SK-N-SH treated with all-trans-retinoic acid at 6 μM for 48 hours (cell line): Measurements from ENCODE around the gene OR14I1.

Source experiments
- ATAC-seq: fragments of 200-7000 bp; cut with Tn5 transposase; 3 replicates; pipeline ENCODE4 v1.9.1; 2020; ENCODE audit warnings: mild to moderate bottlenecking, moderate library complexity
- ARNTL ChIP-seq: fragments of 450-650 bp; formaldehyde crosslinking; IDR thresholded peaks from 2 replicates; pipeline ENCODE4 v1.5.0; 2020; ENCODE audit warnings: low read depth, mild to moderate bottlenecking, moderate library complexity, borderline replicate concordance
- BACH2 ChIP-seq: fragments of 250-450 bp; sonication (Bioruptor Pico); IDR thresholded peaks from 2 replicates; pipeline ENCODE4 v1.9.0; 2021; ENCODE audit warnings: mild to moderate bottlenecking, borderline replicate concordance
- CSDC2 ChIP-seq: fragments of 250-450 bp; sonication (Bioruptor Pico); IDR thresholded peaks from 2 replicates; pipeline ENCODE4 v1.5.0; 2020; ENCODE audit warnings: mild to moderate bottlenecking, moderate library complexity
- ESRRG ChIP-seq: fragments of 250-450 bp; sonication (Bioruptor Pico); IDR thresholded peaks from 2 replicates; pipeline ENCODE4 v1.6.1; 2021; ENCODE audit warnings: mild to moderate bottlenecking
- GLIS3 ChIP-seq: fragments of 250-450 bp; sonication (Bioruptor Pico); IDR thresholded peaks from 2 replicates; pipeline ENCODE4 v1.5.0; 2020; ENCODE audit warnings: mild to moderate bottlenecking, moderate library complexity
- ISL1 ChIP-seq: fragments of 250-450 bp; sonication (Bioruptor Pico); IDR thresholded peaks from 2 replicates; pipeline ENCODE4 v2.1.2; 2022; ENCODE audit warnings: mild to moderate bottlenecking, moderate library complexity
- OSR1 ChIP-seq: fragments of 250-450 bp; sonication (Bioruptor Pico); IDR thresholded peaks from 2 replicates; pipeline ENCODE4 v1.8.0; 2022; ENCODE audit warnings: moderate library complexity, mild to moderate bottlenecking, inconsistent platforms
- PPARA ChIP-seq: fragments of 250-450 bp; sonication (Bioruptor Pico); IDR thresholded peaks from 2 replicates; pipeline ENCODE4 v1.5.0; 2020; ENCODE audit warnings: mild to moderate bottlenecking, borderline replicate concordance
- RARB ChIP-seq: fragments of 250-450 bp; sonication (Bioruptor Pico); IDR thresholded peaks from 2 replicates; pipeline ENCODE4 v1.8.0; 2021; ENCODE audit warnings: mild to moderate bottlenecking, moderate library complexity
- SNAI2 ChIP-seq: fragments of 250-450 bp; sonication (Bioruptor Pico); IDR thresholded peaks from 2 replicates; pipeline ENCODE4 v1.5.0; 2020; ENCODE audit warnings: mild to moderate bottlenecking, moderate library complexity
- TCF4 ChIP-seq: fragments of 250-450 bp; sonication (Bioruptor Pico); IDR thresholded peaks from 2 replicates; pipeline ENCODE4 v1.8.0; 2021; ENCODE audit warnings: mild to moderate bottlenecking, moderate library complexity, borderline replicate concordance
- TOX ChIP-seq: fragments of 250-450 bp; sonication (Bioruptor Pico); IDR thresholded peaks from 2 replicates; pipeline ENCODE4 v1.8.0; 2021; ENCODE audit warnings: mild to moderate bottlenecking, moderate library complexity, borderline replicate concordance
- ZC3H10 ChIP-seq: fragments of 250-450 bp; sonication (Bioruptor Pico); IDR thresholded peaks from 2 replicates; pipeline ENCODE4 v1.5.1; 2021; ENCODE audit warnings: mild to moderate bottlenecking, moderate library complexity
- ZFP3 ChIP-seq: fragments of 250-450 bp; sonication (Bioruptor Pico); IDR thresholded peaks from 2 replicates; pipeline ENCODE4 v1.5.0; 2020; ENCODE audit warnings: mild to moderate bottlenecking, moderate library complexity
- ZFP30 ChIP-seq: fragments of 450-650 bp; formaldehyde crosslinking; IDR thresholded peaks from 2 replicates; pipeline ENCODE4 v1.5.0; 2022; ENCODE audit warnings: mild to moderate bottlenecking, moderate library complexity
- ZNF565 ChIP-seq: fragments of 450-650 bp; formaldehyde crosslinking; conservative IDR thresholded peaks from 2 replicates; pipeline ENCODE4 v1.5.0; 2020; ENCODE audit warnings: low read depth, mild to moderate bottlenecking, moderate library complexity
- ZNF8 ChIP-seq: fragments of 450-650 bp; formaldehyde crosslinking; IDR thresholded peaks from 2 replicates; pipeline ENCODE4 v1.5.0; 2020; ENCODE audit warnings: mild to moderate bottlenecking, moderate library complexity
- TF ChIP-seq, protein P1 (sequence below): fragments of 250-450 bp; sonication (Bioruptor Pico); IDR thresholded peaks from 2 replicates; pipeline ENCODE4 v1.5.1; 2020; ENCODE audit warnings: low read depth, mild to moderate bottlenecking, moderate library complexity
- TF ChIP-seq, protein P2 (sequence below): fragments of 250-450 bp; sonication (Bioruptor Pico); IDR thresholded peaks from 2 replicates; pipeline ENCODE4 v1.8.0; 2020; ENCODE audit warnings: mild to moderate bottlenecking, moderate library complexity, borderline replicate concordance
- TF ChIP-seq, protein P3 (sequence below): fragments of 250-450 bp; sonication (Bioruptor Pico); IDR thresholded peaks from 2 replicates; pipeline ENCODE4 v1.5.1; 2021; ENCODE audit warnings: mild to moderate bottlenecking, moderate library complexity

The OR14I1 gene

DNA sequence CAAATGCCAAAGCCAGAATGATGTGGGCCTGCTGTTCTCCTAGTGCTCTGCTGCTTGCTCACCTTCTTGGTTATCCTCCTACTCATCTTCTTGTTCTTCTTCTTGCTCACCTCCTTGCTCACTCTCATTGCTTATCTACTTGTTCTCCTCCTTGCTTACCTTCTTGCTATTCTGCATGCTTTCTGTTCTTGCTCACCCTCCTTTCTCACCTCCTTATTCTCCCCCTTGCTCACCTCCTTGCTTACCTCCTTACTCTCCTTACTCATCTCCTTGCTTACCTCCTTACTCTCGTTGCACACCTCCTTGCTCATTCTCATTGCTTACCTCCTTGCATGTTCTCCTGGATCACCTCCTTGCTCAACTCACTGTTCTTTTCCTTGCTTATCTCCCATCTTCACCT is at the start of gene OR14I1:
Gene OR14I1, minus strand, starts transcription at position 53 of the 400 bp plus-strand sequence.
- no peak for TF ChIP-seq CSDC2 (CRISPR knock-in tag)
- no peak for TF ChIP-seq BACH2 (CRISPR knock-in tag)
- TF ChIP-seq, protein P1, sequence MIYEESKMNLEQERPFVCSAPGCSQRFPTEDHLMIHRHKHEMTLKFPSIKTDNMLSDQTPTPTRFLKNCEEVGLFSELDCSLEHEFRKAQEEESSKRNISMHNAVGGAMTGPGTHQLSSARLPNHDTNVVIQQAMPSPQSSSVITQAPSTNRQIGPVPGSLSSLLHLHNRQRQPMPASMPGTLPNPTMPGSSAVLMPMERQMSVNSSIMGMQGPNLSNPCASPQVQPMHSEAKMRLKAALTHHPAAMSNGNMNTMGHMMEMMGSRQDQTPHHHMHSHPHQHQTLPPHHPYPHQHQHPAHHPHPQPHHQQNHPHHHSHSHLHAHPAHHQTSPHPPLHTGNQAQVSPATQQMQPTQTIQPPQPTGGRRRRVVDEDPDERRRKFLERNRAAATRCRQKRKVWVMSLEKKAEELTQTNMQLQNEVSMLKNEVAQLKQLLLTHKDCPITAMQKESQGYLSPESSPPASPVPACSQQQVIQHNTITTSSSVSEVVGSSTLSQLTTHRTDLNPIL (CRISPR knock-in tag), result no peak
- TF ChIP-seq OSR1 (CRISPR knock-in tag), result no peak
- TF ChIP-seq, protein P2, sequence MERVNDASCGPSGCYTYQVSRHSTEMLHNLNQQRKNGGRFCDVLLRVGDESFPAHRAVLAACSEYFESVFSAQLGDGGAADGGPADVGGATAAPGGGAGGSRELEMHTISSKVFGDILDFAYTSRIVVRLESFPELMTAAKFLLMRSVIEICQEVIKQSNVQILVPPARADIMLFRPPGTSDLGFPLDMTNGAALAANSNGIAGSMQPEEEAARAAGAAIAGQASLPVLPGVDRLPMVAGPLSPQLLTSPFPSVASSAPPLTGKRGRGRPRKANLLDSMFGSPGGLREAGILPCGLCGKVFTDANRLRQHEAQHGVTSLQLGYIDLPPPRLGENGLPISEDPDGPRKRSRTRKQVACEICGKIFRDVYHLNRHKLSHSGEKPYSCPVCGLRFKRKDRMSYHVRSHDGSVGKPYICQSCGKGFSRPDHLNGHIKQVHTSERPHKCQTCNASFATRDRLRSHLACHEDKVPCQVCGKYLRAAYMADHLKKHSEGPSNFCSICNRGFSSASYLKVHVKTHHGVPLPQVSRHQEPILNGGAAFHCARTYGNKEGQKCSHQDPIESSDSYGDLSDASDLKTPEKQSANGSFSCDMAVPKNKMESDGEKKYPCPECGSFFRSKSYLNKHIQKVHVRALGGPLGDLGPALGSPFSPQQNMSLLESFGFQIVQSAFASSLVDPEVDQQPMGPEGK (CRISPR knock-in tag), result no peak
- no peak for TF ChIP-seq PPARA
- no peak for TF ChIP-seq TOX (CRISPR knock-in tag)
- no peak for ATAC-seq

DNA sequence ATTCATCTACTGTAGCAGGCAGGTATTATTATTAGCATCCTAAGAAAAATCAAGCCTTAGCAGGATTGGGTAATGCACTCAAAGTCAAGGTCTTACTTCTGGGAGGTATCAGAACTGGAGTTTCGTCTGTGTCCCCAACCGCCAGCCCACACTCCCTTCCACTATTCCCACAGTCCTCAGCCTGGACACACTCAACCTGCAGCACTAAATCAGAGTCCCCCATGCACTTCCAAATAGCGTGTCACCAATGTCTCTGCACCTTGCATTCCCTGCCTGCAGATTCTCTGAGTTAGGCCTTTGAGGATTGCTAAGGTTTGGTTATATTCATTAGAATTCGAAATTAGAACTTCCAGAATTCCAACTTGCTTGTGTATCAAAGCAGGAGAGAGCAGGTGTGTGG is 49.1 kb upstream of the OR14I1 start:
- no peak for TF ChIP-seq ZC3H10 (CRISPR knock-in tag)
- TF ChIP-seq TCF4, result no peak
- TF ChIP-seq TOX (CRISPR knock-in tag), result no peak
- TF ChIP-seq GLIS3 (CRISPR knock-in tag), result no peak
- TF ChIP-seq, protein P1 (CRISPR knock-in tag), result no peak
- TF ChIP-seq ZNF8 (CRISPR knock-in tag), result no peak
- no peak for TF ChIP-seq ARNTL (CRISPR knock-in tag)
- no peak for TF ChIP-seq ZFP3 (CRISPR knock-in tag)
- no peak for TF ChIP-seq CSDC2 (CRISPR knock-in tag)
- TF ChIP-seq, protein P2 (CRISPR knock-in tag), result no peak
- TF ChIP-seq ESRRG (CRISPR knock-in tag), result no peak
- no peak for TF ChIP-seq ZFP30 (CRISPR knock-in tag)
- TF ChIP-seq RARB (CRISPR knock-in tag), result no peak
- TF ChIP-seq, all 23 proteins: peak for 0
- ATAC-seq, result peak; percentile 14; the same call in 2 of the 3 replicates

- peak; percentile 29 for ATAC-seq
These were observed 48.6 kb upstream of the OR14I1 start for GRCh38 chr1:248751142-248751541.

More at GRCh38 chr1:248751142-248751541, 48.6 kb upstream of the OR14I1 start:
- TF ChIP-seq, protein P3, sequence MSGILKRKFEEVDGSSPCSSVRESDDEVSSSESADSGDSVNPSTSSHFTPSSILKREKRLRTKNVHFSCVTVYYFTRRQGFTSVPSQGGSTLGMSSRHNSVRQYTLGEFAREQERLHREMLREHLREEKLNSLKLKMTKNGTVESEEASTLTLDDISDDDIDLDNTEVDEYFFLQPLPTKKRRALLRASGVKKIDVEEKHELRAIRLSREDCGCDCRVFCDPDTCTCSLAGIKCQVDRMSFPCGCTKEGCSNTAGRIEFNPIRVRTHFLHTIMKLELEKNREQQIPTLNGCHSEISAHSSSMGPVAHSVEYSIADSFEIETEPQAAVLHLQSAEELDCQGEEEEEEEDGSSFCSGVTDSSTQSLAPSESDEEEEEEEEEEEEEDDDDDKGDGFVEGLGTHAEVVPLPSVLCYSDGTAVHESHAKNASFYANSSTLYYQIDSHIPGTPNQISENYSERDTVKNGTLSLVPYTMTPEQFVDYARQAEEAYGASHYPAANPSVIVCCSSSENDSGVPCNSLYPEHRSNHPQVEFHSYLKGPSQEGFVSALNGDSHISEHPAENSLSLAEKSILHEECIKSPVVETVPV (CRISPR knock-in tag), result no peak
- no peak for TF ChIP-seq BACH2 (CRISPR knock-in tag)
- TF ChIP-seq OSR1 (CRISPR knock-in tag), result no peak
- TF ChIP-seq SNAI2, result no peak
- no peak for TF ChIP-seq GLIS3 (CRISPR knock-in tag)
- no peak for TF ChIP-seq ISL1 (CRISPR knock-in tag)
- no peak for TF ChIP-seq CSDC2 (CRISPR knock-in tag)
- TF ChIP-seq ZNF565, result no peak
- TF ChIP-seq ZNF8 (CRISPR knock-in tag), result no peak
- TF ChIP-seq, protein P1 (CRISPR knock-in tag), result no peak
- no peak for TF ChIP-seq ARNTL (CRISPR knock-in tag)
- TF ChIP-seq ESRRG (CRISPR knock-in tag), result no peak
